Measurements from ENCODE around the gene CENPI. TPM values are rescaled to one million over a fixed set of nuclear protein-coding genes. Genes with fewer than 3 reads are reported as not detected.

Gene CENPI
- total RNA-seq, 1 experiment from 2014 or later, result 19.8 TPM

- no peaks in the 10 kb centered on the region for H3K4me1 Mint-ChIP-seq (ENCODE audit: low read depth, unreplicated experiment)
- no TSS peak for BruUV-seq (replicated peaks)
- H3K4me3 Mint-ChIP-seq (ENCODE audit: unreplicated experiment), result no peak overlapping the region
- H3K27me3 Mint-ChIP-seq (ENCODE audit: insufficient read depth, unreplicated experiment), result no peaks in the 10 kb centered on the region
- no peak overlapping the region for H3K27ac Mint-ChIP-seq (ENCODE audit: unreplicated experiment)
- TF ChIP-seq CTCF (IDR thresholded peaks at IDR 0.05; ENCODE audit: insufficient read depth in 1 of 2, low read depth in 1 of 2, low read length in 1 of 2, severe bottlenecking in 1 of 2, unreplicated experiment in 1 of 2), result no peak
- CTCF ChIA-PET, result no interaction called here
- POLR2A ChIA-PET, result no interaction called here
- Histone ChIP-seq H3K36me3 (ENCODE audit: control insufficient read depth, insufficient read depth, low read length) (no peaks in the 10 kb centered on the region), H3K4me3 (ENCODE audit: low read depth, low read length) (no peak overlapping the region), H3K9me3 (no peaks in the 10 kb centered on the region), H3K27me3 (replicated peaks; ENCODE audit: control insufficient read depth, insufficient read depth, low read length) (no peaks in the 10 kb centered on the region), H3K4me1 (no peaks in the 10 kb centered on the region)
- no peaks in the 10 kb centered on the region for H3K9me3 Mint-ChIP-seq (ENCODE audit: unreplicated experiment)
- intact Hi-C loops (cut with micrococcal nuclease; ENCODE audit: unreplicated experiment), result no loop called here
- DNase-seq, result no peak
- H3K36me3 Mint-ChIP-seq (ENCODE audit: insufficient read depth, unreplicated experiment), result no peaks in the 10 kb centered on the region
Observed at GRCh38 chrX:101079736-101080270, 18.2 kb upstream of the CENPI start.

- Mint-ChIP-seq H3K27me3 (ENCODE audit: insufficient read depth, unreplicated experiment) (no peaks in the 10 kb centered on the region), H3K4me3 (ENCODE audit: unreplicated experiment) (no peak overlapping the region), H3K27ac (ENCODE audit: unreplicated experiment) (no peak overlapping the region), H3K4me1 (ENCODE audit: low read depth, unreplicated experiment) (no peaks in the 10 kb centered on the region), H3K36me3 (ENCODE audit: insufficient read depth, unreplicated experiment) (no peaks in the 10 kb centered on the region), H3K9me3 (ENCODE audit: unreplicated experiment) (no peaks in the 10 kb centered on the region)
- intact Hi-C loops (cut with micrococcal nuclease; ENCODE audit: unreplicated experiment), result no loop called here
- no peak for DNase-seq
- H3K36me3 ChIP-seq (ENCODE audit: control insufficient read depth, insufficient read depth, low read length), result no peaks in the 10 kb centered on the region
- BruUV-seq (replicated peaks), result no TSS peak
- POLR2A ChIA-PET, result no interaction called here
- CTCF ChIA-PET, result no interaction called here
- TF ChIP-seq CTCF (IDR thresholded peaks at IDR 0.05; ENCODE audit: insufficient read depth in 1 of 2, low read depth in 1 of 2, low read length in 1 of 2, severe bottlenecking in 1 of 2, unreplicated experiment in 1 of 2), result no peak
- H3K9me3 ChIP-seq, result no peaks in the 10 kb centered on the region
- H3K27me3 ChIP-seq (replicated peaks; ENCODE audit: control insufficient read depth, insufficient read depth, low read length), result no peaks in the 10 kb centered on the region
- no peak overlapping the region for H3K4me3 ChIP-seq (ENCODE audit: low read depth, low read length)
- no peaks in the 10 kb centered on the region for H3K4me1 ChIP-seq
Observed at GRCh38 chrX:101080326-101081124, 17.5 kb upstream of the CENPI start.

GRCh38 chrX:101081231-101081630 lies 16.8 kb upstream of the CENPI start:
- no peak for DNase-seq
- no peaks in the 10 kb centered on the region for H3K4me1 ChIP-seq
- no peak overlapping the region for H3K4me3 ChIP-seq (ENCODE audit: low read depth, low read length)
- no peak overlapping the region for H3K4me3 Mint-ChIP-seq (ENCODE audit: unreplicated experiment)
- no peak for TF ChIP-seq CTCF (IDR thresholded peaks at IDR 0.05; ENCODE audit: insufficient read depth in 1 of 2, low read depth in 1 of 2, low read length in 1 of 2, severe bottlenecking in 1 of 2, unreplicated experiment in 1 of 2)
- no peak overlapping the region for H3K27ac Mint-ChIP-seq (ENCODE audit: unreplicated experiment)
- H3K9me3 Mint-ChIP-seq (ENCODE audit: unreplicated experiment), result no peaks in the 10 kb centered on the region
- H3K27me3 Mint-ChIP-seq (ENCODE audit: insufficient read depth, unreplicated experiment), result no peaks in the 10 kb centered on the region
- no TSS peak for BruUV-seq (replicated peaks)
- intact Hi-C loops (cut with micrococcal nuclease; ENCODE audit: unreplicated experiment), result no loop called here
- H3K27me3 ChIP-seq (replicated peaks; ENCODE audit: control insufficient read depth, insufficient read depth, low read length), result no peaks in the 10 kb centered on the region
- CTCF ChIA-PET, result no interaction called here
- no peaks in the 10 kb centered on the region for H3K36me3 ChIP-seq (ENCODE audit: control insufficient read depth, insufficient read depth, low read length)
- H3K36me3 Mint-ChIP-seq (ENCODE audit: insufficient read depth, unreplicated experiment), result no peaks in the 10 kb centered on the region
- no peaks in the 10 kb centered on the region for H3K9me3 ChIP-seq
- H3K4me1 Mint-ChIP-seq (ENCODE audit: low read depth, unreplicated experiment), result no peaks in the 10 kb centered on the region
- POLR2A ChIA-PET, result no interaction called here

Data from Caco-2 (cell line).